Suprapubic skin (tissue), 3 donors: Measurements from ENCODE around the gene ZNF441.

Experiments
- CTCF ChIP-seq, 2 donors: fragments of 200-600 bp in 1 of 2; fragments of 450-650 bp in 1 of 2; sonication (generic) in 1 of 2; IDR thresholded peaks; one replicate each; pipeline ENCODE4 v1.5.1; 2016 to 2019; ENCODE audit warnings: antibody characterized with exemption in 2 of 2, mild to moderate bottlenecking in 1 of 2, moderate library complexity in 1 of 2
- POLR2A ChIP-seq, 2 donors: fragments of 450-650 bp; IDR thresholded peaks; one replicate each; pipeline ENCODE4 v1.6.1; 2017; ENCODE audit warnings: antibody characterized with exemption in 2 of 2, mild to moderate bottlenecking in 2 of 2, moderate library complexity in 2 of 2

GRCh38 chr19:11814700-11815035 lies 47.9 kb downstream of the ZNF441 start:
- TF ChIP-seq CTCF (IDR thresholded peaks at IDR 0.05) (no peak), POLR2A (IDR thresholded peaks at IDR 0.05) (no peak)
